ENCODE data around the gene COL6A2.
A peak's percentile ranks its signal among the peaks of the same experiment; 100 is the strongest.

Gene COL6A2

DNA sequence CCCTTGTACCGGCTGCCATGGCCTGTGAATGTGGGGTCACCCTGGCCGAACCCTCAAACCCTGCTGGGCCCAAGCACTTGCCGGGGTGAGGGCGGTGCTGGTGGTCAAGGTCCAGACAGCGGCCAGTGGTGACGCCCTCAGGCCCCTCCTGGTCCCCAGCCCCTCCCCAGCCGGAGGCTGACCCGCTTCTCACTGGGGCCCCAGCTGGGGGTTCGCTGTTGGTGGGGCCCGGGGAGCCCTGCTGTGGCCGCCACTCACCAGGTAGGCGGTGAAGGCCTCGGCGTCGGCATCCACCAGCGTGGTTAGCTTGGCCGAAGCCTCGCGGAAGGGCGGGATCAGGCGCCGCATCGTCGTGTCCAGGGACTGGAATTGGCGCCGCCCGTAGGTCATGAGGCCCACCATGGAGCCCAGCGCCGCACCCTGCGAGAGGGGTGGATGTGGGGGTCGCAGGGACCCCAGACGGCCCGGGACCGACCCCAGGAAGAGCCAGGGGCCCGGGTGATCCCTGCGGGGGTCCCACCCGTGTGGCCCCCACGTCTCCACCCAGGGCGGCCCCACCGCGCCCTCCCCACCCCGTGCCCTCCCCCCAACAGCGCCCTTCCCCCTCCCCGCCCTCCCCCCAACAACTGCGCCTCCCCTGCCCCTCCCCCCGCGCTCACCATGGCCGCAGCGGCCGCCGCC lies 47.4 kb downstream of the COL6A2 start:
- no peak for DNase-seq

- DNase-seq, result no peak
These were observed 48.2 kb downstream of the COL6A2 start for GRCh38 chr21:46145840-46146691.

DNA sequence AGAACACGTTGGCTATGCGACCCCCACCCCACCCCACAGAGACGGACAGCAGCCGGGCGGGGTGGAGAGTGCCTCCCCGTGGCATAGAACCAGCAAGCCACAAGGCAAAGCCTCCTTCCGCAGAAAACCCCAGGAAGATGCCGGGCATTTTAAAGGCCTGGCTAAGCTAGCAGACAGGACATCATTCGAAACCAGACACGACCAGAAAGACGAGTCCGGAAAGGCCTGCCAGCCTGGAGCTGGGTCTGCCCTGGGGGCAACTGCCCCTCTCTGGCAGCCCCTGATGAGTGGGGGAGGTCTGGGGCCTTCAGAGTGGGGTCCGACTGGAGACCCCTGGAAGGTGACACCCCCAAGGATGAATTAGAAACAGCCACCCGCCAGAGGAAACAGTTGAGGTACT lies 48.9 kb downstream of the COL6A2 start:
- DNase-seq, result no peak

- peak; percentile 57 for DNase-seq
These were observed 49.5 kb downstream of the COL6A2 start for GRCh38 chr21:46147429-46147828.

DNA sequence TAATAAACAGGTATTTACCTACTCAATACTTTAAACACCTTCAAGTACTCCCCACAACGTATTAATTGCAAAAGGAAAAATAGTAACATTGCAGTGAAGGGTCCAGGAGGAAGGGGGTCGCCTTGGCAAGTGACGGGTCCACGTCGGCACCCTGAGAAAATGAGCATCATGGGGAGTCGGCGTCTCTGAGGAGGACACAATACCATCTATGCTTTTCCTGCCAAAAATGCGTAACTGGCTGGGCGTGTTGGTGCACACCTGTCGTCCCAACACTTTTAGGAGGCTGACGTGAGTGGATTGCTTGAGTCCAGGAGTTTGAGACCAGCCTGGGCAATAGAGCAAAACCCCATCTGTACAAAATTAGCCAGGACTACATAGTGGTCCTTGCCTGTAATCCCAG lies 50.2 kb downstream of the COL6A2 start:
- no peak for DNase-seq

GRCh38 chr21:46149205-46149901 lies 51.4 kb downstream of the COL6A2 start:
- no peak for DNase-seq

DNA sequence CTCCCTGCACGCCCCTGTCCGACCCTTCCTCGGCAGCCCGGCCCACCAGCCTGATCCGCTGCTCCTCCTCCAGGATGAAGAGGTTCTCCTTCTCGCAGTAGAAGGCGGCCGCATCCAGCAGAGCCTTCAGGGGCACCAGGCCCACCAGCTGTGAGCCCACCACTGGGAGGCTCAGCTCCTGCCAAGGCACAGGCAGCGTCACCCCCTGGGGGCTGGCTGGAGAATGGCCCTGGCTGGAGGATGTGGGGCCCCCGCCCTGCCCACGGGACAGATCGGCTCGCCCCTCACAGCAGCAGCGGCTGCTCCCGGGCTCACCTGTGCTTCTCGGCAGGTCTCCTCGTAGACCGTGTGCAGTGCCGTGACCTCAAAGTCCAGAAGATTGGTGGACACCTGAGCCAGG lies 52.2 kb downstream of the COL6A2 start:
- DNase-seq, result no peak

DNA sequence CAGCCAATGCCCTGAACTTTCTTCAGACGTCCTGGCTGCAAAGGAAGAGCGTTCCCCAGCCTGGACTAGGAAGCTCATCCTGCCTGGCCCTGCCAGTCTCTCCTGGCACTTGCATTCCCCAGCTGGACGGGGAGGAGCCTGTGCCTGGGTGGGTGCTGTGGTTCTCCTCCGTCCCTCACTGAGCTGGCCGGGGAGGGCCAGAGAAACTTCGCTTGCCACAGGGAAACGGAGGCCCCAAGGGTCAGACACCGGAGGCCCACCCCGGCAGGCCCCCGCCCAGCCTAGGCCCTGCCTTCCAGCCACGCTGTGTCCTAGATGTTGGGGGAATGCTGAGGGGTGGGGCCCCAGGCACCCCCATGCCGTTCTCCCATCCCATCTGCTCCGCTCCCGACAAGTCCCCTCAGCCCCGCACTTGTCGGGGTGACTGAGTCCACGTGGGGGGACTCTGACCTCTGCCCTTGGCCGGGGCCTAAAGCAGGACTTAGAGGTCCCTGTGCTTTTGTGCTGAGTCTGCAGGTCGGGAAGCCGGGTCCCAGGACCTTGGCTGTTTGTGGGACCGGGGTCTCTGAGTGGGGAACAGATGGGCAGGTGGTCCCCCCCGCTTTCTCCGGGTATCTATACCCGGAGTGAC lies 52.7 kb downstream of the COL6A2 start:
- DNase-seq, result no peak

DNA sequence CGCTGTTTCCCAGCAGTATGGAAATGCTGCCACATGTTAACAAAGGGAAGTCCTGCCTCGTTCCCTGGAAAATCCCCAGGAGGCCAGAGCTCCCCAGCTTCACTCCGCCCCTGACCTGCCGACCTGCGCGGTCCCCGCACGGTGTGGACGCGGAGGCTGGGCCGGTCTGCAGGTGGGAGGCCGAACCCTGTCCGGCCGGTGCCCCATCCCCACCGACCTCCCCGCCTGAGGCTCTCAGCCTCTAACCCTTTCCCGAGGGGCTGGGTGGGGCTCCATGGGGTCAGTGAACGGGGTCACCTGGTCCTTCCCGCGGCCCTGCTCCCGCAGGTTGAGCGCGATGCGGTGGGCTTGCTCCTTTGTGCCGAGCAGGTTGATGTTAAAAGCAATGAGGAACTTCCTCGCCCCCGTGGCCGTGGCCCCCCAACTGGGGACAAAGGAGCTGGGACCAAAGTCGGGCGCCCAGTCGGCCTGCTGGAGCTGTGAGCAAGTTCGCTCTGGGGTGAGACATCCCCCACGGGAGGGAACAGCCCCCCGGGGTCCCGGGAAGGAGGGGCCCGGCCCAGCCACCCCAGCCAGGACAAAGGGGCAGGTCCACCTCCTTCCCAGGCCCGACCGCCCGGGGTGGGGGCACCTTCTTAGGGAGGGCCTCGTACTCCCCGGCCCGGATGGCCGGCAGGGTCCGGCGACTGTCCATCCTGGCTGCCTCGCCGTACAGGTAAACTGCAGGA lies 53.5 kb downstream of the COL6A2 start:
- DNase-seq, result no peak

GRCh38 chr21:46151989-46152926 lies 54.3 kb downstream of the COL6A2 start:
- no peak for DNase-seq

DNA sequence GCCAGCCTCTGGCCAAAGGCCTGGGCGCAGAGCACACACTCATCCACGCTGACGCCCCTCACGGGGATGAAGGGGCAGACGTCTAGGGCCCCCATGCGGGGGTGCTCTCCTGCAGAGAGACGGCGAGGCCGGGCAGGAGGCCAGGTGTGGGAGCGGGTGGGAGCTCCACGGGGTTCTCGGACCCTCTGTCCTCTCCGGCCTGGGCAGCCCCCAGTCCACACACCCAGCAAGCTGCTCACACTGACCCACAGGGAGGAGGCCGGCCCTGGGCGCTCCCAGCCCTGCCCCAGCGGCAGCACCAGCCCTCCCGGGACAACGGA lies 55.0 kb downstream of the COL6A2 start:
- no peak for DNase-seq

DNA sequence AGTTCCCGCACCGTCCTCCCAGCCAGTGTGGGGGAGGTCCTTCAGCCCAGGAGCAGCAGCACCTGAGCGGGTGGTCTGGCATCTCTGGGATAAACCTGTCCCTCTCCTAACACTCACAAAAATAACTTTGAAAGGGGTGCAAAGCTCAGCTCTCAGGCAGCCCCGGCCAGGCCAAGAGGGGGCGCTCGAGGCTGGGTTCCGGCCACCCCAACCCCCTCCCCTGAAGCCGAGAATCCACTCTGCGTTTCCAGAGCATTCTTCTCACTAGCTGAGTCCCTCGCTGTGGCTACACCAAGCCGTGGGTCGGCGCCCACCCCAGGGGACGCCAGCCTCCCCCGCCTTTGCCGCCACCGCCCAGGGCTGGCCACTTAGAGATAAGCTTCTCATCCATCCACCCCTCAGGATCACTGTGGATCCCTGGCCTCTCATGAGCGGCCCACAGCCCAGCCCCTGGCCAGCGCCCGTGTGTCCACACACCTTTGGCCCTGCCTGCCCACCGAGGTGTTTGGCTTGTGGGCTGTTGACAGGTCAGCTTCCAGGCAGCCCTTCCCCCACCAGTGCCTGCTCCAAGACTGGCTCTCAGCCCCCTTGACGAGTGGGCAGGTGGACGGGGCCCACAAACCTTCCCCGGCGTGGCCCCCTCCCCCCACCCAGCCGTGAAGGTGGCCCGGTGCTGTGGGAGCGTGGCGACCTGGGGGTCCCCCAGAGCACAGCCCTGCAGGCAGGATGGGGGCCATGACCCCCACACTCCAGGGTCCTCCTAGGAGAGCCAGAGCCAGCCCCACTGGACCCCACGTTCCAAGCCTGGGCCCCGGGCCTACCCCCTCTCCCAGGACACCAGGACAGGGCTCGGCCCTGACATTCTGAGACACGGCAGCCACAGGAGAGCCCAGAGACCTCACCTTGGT lies 55.6 kb downstream of the COL6A2 start:
- DNase-seq, result peak; percentile 47

DNA sequence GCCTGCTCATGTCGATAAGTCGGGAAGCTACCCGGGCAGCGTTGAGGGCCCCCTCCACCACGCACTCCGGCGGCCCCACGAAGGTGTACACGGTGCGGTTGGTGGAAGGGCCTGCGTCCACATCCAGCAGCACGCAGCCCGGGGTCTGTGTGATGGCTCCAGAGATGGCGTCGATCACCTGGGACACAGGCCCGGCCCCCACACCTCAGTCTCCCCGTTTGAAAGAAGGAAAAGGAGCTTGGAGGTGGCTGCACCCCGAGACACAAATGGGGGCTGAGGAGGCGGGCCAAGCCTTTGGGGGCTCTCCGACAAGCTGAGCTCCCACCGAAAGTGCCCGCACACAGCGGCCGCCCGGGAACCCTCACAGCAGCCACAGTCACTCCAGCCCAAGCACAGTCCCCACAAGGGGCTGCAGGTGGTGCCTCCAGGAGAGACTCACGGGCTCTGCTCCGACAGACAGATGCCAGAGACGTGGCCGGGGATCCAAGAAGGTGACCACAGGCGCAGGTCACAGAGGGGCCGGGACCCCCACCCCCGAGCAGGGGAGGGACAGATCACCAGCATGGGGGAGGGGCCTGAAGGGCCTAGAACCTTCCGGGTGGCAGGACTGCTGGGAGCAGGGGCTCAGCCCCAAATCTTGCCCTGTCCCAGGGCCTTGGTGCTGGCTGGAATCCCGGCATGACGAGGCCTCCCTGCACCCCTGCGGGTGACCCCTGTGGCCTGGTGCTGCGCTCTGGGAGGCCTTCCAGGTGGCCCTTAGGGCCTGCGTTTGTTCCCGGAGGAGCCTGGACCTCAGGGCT lies 56.4 kb downstream of the COL6A2 start:
- DNase-seq, result no peak

DNA sequence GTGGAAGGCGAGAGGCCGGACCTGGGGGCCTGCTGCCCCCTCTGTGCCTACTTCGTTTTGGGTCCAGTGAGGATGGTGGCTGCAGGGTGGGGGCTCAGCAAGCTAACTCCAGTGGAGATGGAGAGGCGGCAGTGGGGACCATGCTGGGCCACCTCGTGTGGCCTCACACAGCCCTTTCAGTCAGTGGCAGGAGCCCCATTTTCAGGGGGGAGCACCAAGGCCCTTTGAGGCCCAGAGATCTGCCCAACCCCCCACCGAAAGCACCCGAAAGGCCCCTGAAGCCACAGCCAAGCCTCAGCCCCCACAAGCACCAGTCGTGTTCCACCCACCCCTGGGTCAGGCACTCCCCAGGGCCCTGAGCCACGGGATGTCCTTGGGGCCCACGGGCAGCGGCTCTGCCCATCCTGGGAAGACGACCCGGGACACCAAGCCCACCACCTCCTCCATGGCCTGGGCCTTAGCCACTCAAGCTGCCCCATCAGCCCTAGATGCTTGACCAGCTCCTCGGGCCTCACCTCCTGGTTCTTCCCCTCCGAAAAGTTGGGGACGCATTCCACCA lies 57.1 kb downstream of the COL6A2 start:
- no peak for DNase-seq

GRCh38 chr21:46155514-46156377 lies 57.8 kb downstream of the COL6A2 start, which contains the start of gene FTCD:
FTCD (minus strand) TSS chr21:46155579; CDS start chr21:46155523, 56 bp downstream.
- no peak for DNase-seq

DNA sequence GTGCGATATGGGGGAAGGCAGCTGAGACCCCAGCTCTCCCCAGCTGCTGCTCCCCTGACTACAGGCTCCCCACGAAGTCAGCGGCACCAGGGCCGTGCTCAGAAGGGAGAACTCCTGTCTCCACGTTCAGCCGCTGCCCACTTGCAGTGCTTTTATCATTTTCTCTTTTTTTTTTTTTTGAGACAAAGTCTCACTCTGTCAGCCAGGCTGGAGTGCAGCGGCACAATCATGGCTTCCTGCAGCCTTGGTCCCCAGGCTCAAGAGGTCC lies 58.4 kb downstream of the COL6A2 start:
- no peak for DNase-seq

- no peak for DNase-seq
These were observed 58.8 kb downstream of the COL6A2 start for GRCh38 chr21:46156678-46157077.

GRCh38 chr21:46157396-46157986 lies 59.6 kb downstream of the COL6A2 start:
- DNase-seq, result no peak
